Karpas-422 (cell line): ENCODE measurements around the gene MYO5C. TPM values are rescaled to one million over a fixed set of nuclear protein-coding genes. Genes with fewer than 3 reads are reported as not detected.

ENCODE experiments used
- DNase-seq: peaks from one replicate; pipeline ENCODE4 v3.0.0-alpha.2; 2015
- H2AFZ ChIP-seq: fragments of 200-600 bp; sonication (generic); 2 replicates; pipeline ENCODE4 v1.6.1; 2014; ENCODE audit warnings: antibody characterized with exemption, low read length, mixed read lengths
- H3K27ac ChIP-seq: fragments of 200-600 bp; sonication (generic); 2 replicates; pipeline ENCODE4 v1.5.1; 2014; ENCODE audit warnings: mild to moderate bottlenecking, low read length, moderate library complexity
- H3K27me3 ChIP-seq: fragments of 200-600 bp; sonication (generic); 2 replicates; pipeline ENCODE4 v1.6.1; 2014; ENCODE audit warnings: low read length, mixed read lengths
- H3K36me3 ChIP-seq: fragments of 200-600 bp; sonication (generic); 2 replicates; pipeline ENCODE4 v1.6.1; 2014; ENCODE audit warnings: low read length, mixed read lengths; ENCODE audit not compliant: insufficient read depth
- H3K4me1 ChIP-seq: fragments of 200-600 bp; sonication (generic); 2 replicates; pipeline ENCODE4 v1.6.1; 2014; ENCODE audit warnings: mild to moderate bottlenecking, low read length, mixed read lengths
- H3K4me2 ChIP-seq: fragments of 200-600 bp; sonication (generic); 2 replicates; pipeline ENCODE4 v1.6.1; 2014; ENCODE audit warnings: low read length, low read depth, mild to moderate bottlenecking; ENCODE audit not compliant: poor library complexity, severe bottlenecking
- H3K4me3 ChIP-seq: fragments of 200-600 bp; sonication (generic); 2 replicates; pipeline ENCODE4 v1.5.1; 2014; ENCODE audit warnings: mild to moderate bottlenecking, antibody characterized with exemption, low read length, mixed read lengths
- H3K79me2 ChIP-seq: fragments of 200-600 bp; sonication (generic); 2 replicates; pipeline ENCODE4 v1.6.1; 2014; ENCODE audit warnings: mild to moderate bottlenecking, low read length, mixed read lengths
- H3K9ac ChIP-seq: fragments of 200-600 bp; sonication (generic); 2 replicates; pipeline ENCODE4 v1.6.0; 2014; ENCODE audit warnings: low read length
- H3K9me2 ChIP-seq: fragments of 200-600 bp; sonication (generic), shearing (Covaris generic); replicated peaks from 2 replicates; pipeline ENCODE4 v1.6.0; 2014; ENCODE audit warnings: mild to moderate bottlenecking, low read length, moderate library complexity; ENCODE audit not compliant: insufficient read depth
- H3K9me3 ChIP-seq: fragments of 300-700, 200-600 bp; sonication (generic); 2 replicates; pipeline ENCODE4 v1.6.1; 2014; ENCODE audit warnings: low read length, mixed read lengths
- H4K20me1 ChIP-seq: fragments of 200-600 bp; sonication (generic); 2 replicates; pipeline ENCODE4 v1.6.1; 2014; ENCODE audit warnings: mild to moderate bottlenecking, antibody characterized with exemption, low read length, low read depth; ENCODE audit not compliant: insufficient read depth
- total RNA-seq: library from RNA; depleted of rRNA; stranded (reverse); fragments of >200 nt; shearing (Covaris generic); gene quantifications from 2 replicates; pipeline ENCODE4 v1.2.3, GENCODE V29; 2014; ENCODE audit warnings: low replicate concordance

MYO5C gene
- total RNA-seq, 1 experiment from 2014 or later, result 0.22 TPM

DNA sequence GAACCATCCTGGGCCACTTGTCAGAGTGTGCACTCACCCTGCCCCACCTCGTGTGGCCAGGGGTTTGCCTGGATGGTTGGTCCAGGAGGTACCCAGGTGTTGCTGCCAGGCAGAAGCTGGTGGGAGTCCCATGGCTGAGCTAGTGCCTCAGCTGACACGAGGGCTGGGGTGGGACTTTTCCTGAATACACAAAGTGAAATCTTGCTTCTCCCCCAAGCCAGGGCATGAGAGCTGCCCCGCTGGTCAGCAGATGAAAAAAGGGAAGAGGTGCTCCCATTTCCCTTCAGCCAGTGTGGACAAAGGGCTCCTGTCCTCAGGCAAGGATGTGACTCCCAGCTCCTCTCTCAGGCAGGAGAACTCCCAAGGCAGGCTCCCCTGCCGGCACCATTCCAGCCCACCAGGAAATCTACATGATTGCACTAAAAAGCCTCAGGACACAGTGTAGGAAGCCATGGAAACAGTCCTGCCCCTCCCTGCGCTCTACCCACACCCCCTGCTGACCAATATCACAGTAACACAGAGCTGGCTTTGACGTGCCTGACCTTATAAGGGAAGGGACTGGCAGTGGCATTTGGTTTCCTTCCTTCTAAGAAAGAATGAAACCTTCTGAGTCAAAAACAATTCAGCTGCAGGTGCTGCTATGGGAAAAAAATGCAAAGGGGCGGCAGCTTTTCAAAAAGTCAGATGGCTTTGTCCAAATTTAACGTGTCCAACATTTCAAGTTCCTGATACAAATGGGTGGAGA, 33.9 kb downstream of the MYO5C start:
- no peak for DNase-seq
- H4K20me1 ChIP-seq, result no peaks in the 10 kb centered on the region
- H3K4me3 ChIP-seq, result no peak overlapping the region
- no peak overlapping the region for H3K27ac ChIP-seq
- no peaks in the 10 kb centered on the region for H3K9me2 ChIP-seq
- peaks cover 8% of the 10 kb centered on the region for H3K4me1 ChIP-seq
- H3K36me3 ChIP-seq, result no peaks in the 10 kb centered on the region
- no peak overlapping the region for H3K9ac ChIP-seq
- no peaks in the 10 kb centered on the region for H3K9me3 ChIP-seq
- H3K27me3 ChIP-seq, result no peaks in the 10 kb centered on the region
- H2AFZ ChIP-seq, result no peak overlapping the region
- H3K79me2 ChIP-seq, result no peaks in the 10 kb centered on the region
- H3K4me2 ChIP-seq, result no peak overlapping the region

DNA sequence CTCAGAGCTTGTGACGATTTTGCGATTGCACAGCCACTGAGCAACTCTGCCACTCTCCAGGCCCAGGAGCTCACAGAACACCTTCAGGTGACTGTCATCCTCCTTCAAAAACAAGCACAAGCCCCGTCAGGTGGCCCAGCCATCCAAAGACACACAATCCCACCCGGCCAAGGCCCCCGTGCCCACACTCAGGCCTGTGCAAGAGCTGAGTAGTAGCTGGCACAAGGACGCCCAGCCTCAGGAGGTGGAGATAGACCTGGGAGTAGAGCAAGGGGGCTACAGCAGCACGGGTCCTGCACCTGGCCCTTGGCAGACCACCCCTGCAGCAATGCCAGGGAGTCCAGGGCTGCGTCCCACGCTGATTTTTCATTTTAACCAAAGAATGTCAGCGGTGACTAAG, 34.6 kb downstream of the MYO5C start:
- no peak for DNase-seq
- Histone ChIP-seq H2AFZ (no peak overlapping the region), H3K4me1 (peaks cover 13% of the 10 kb centered on the region), H3K9me2 (no peaks in the 10 kb centered on the region), H3K79me2 (no peaks in the 10 kb centered on the region), H3K4me2 (no peak overlapping the region), H3K9ac (no peak overlapping the region), H3K27ac (no peak overlapping the region), H3K4me3 (no peak overlapping the region), H3K27me3 (no peaks in the 10 kb centered on the region), H4K20me1 (no peaks in the 10 kb centered on the region), H3K36me3 (no peaks in the 10 kb centered on the region), H3K9me3 (no peaks in the 10 kb centered on the region)

DNA sequence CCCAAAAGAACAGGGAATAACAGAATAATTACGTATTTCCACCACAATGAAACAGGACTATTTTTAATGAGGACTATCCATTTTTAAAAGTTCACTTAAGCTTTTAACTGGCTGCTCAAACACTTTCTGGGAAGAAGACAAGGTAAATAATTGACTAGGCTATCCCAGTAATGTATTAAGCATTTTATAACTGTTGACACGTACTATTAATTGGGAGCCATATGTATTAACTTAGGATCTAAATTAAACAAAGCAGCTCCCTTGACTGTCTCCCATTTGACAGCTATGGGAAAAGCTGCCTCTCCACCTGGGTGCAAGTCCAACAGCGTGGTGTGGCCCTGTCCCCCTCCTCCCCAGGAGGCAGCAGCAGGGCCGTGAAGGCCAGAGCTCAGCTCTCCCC, 36.1 kb downstream of the MYO5C start:
- H3K9me2 ChIP-seq, result no peaks in the 10 kb centered on the region
- H3K79me2 ChIP-seq, result no peaks in the 10 kb centered on the region
- no peak overlapping the region for H3K4me3 ChIP-seq
- H3K4me1 ChIP-seq, result peaks cover 27% of the 10 kb centered on the region
- H2AFZ ChIP-seq, result no peak overlapping the region
- H3K9ac ChIP-seq, result no peak overlapping the region
- H3K27me3 ChIP-seq, result no peaks in the 10 kb centered on the region
- H4K20me1 ChIP-seq, result no peaks in the 10 kb centered on the region
- DNase-seq, result no peak
- no peak overlapping the region for H3K27ac ChIP-seq
- no peaks in the 10 kb centered on the region for H3K36me3 ChIP-seq
- H3K4me2 ChIP-seq, result no peak overlapping the region
- H3K9me3 ChIP-seq, result no peaks in the 10 kb centered on the region

DNA sequence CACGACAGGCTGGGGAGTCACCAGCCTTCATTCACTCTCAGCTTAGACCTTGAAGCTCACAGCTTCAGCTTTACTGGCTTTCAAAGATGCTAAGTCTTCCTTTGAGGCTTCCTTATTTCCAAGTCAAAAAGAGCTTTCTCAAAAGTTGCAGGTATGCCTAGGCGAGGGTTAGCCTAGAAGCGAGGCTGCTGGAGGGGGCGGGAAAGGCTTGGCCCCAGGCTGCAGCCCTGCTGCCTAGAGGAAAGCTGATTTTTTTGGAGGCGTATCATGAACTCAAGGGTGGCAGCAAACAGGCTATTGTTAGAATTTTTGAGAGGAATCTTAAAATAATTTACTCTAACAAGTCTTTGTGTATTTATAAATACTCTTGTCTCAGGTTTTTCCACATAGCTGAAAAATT, 37.1 kb downstream of the MYO5C start:
- Histone ChIP-seq H3K9ac (no peak overlapping the region), H3K4me2 (no peak overlapping the region), H3K9me2 (no peaks in the 10 kb centered on the region), H3K27ac (no peak overlapping the region), H3K36me3 (no peaks in the 10 kb centered on the region), H2AFZ (no peak overlapping the region), H3K4me1 (peaks cover 32% of the 10 kb centered on the region), H4K20me1 (no peaks in the 10 kb centered on the region), H3K4me3 (no peak overlapping the region), H3K27me3 (no peaks in the 10 kb centered on the region), H3K79me2 (no peaks in the 10 kb centered on the region), H3K9me3 (no peaks in the 10 kb centered on the region)
- DNase-seq, result no peak

DNA sequence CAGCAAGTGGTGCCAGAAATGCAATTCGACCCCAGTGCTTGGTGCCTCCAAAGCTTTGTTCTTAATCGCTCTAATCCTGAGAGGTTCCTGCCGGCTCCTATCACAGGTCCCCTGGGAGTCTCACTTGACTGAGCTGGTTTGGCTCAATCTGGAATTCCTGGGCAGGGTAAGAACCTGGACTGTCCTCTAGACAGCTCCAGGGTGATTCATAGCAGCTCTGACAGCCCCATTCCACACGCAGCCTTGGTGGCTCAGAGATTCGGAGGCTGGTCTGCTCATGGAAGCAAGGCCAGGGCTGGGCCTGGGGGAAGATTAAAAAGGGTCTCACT, 37.9 kb downstream of the MYO5C start:
- H3K27ac ChIP-seq, result no peak overlapping the region
- no peaks in the 10 kb centered on the region for H3K9me2 ChIP-seq
- no peaks in the 10 kb centered on the region for H3K36me3 ChIP-seq
- H3K4me2 ChIP-seq, result no peak overlapping the region
- H3K79me2 ChIP-seq, result no peaks in the 10 kb centered on the region
- no peak overlapping the region for H3K9ac ChIP-seq
- H4K20me1 ChIP-seq, result no peaks in the 10 kb centered on the region
- H3K4me1 ChIP-seq, result peaks cover 32% of the 10 kb centered on the region
- no peaks in the 10 kb centered on the region for H3K9me3 ChIP-seq
- H3K27me3 ChIP-seq, result no peaks in the 10 kb centered on the region
- no peak overlapping the region for H2AFZ ChIP-seq
- DNase-seq, result no peak
- H3K4me3 ChIP-seq, result no peak overlapping the region

DNA sequence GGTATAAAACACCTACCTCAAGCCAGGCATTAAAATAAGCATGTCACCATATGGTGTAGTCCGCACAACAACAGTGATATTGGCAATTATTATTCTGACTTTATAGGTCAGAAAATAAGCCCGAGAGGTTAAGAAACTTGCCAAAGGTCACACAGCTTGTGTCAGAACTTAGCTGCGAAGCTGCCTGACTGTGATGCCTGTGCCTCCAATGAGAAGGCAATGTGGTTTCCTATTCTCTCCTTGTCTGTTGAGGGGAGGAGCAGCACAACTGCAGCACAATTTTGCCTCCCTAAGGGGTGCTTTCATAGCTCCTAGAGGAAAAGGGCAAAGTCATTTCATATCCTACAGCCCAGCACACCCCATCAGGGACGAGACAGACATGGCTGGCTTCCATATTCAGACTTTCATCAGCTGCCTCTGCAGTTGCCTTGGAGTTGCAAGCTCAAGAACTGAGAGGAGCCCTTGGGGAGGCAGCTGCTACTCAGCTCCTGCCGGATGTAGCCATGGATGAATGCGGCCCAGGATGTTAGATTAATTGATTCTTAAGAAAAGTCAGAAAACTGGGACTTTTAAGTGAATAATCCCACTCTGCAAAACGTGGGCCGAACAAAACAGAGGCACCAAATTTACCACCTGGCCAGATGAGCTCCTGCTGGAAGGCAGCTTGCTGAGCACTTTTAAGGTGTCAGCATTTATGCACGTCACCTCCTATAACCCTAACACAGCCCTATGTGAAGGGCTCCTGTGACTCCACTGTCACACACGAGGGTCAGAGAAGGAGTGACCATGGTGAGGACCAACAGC, 38.5 kb downstream of the MYO5C start:
- Histone ChIP-seq H3K27me3 (no peaks in the 10 kb centered on the region), H3K79me2 (no peaks in the 10 kb centered on the region), H2AFZ (no peak overlapping the region), H3K4me2 (peak overlapping the region; percentile 64), H3K27ac (no peak overlapping the region), H3K4me3 (peak overlapping the region; percentile 39; the same call in 1 of the 2 replicates), H3K36me3 (no peaks in the 10 kb centered on the region), H4K20me1 (no peaks in the 10 kb centered on the region), H3K4me1 (peaks cover 31% of the 10 kb centered on the region), H3K9ac (peak overlapping the region; percentile 27; the same call in 1 of the 2 replicates), H3K9me2 (no peaks in the 10 kb centered on the region), H3K9me3 (no peaks in the 10 kb centered on the region)
- DNase-seq, result no peak

DNA sequence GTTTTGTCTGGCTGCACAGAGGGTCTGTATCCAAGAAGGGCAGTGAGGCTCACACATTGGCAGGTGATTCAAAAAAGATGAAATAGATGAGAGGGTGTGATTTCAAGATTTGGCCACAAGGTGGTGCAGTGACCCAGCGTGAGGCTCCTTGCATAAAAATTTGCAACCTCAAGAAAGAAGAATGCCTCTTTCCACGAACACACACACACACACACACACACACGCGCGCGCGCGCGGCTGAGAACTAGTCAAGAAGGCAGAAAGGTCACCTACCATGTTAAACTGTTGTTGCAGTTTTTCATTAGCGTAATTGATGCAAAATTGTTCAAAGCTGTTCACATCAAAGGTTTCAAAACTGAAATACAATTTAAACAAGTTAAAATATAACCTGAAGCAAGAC, 39.2 kb downstream of the MYO5C start:
- H3K4me2 ChIP-seq, result peak overlapping the region; percentile 64

DNA sequence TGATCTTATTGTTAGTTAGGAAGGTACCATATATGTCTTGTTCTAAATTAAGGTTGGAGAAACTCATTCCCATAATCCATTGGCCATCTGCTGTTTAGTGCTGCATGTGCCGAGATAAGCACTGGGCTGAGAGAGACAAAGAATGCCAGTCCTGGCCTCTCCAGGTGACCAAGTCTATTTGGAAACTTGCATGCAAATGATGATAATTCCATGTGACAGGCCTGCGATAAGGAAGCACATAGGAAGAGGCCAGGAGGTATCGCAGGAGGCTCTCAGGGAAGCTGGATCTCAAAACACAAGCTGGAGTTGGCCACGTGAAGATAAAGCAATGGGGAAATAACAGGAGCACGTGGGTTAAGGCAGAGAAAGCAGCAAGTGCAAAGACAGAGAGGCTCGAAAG, 39.7 kb downstream of the MYO5C start:
- no peaks in the 10 kb centered on the region for H3K27me3 ChIP-seq
- no peak overlapping the region for H3K4me2 ChIP-seq
- no peaks in the 10 kb centered on the region for H4K20me1 ChIP-seq
- no peak for DNase-seq
- no peaks in the 10 kb centered on the region for H3K9me2 ChIP-seq
- peaks cover 26% of the 10 kb centered on the region for H3K4me1 ChIP-seq
- no peaks in the 10 kb centered on the region for H3K36me3 ChIP-seq
- no peaks in the 10 kb centered on the region for H3K79me2 ChIP-seq
- no peaks in the 10 kb centered on the region for H3K9me3 ChIP-seq
- no peak overlapping the region for H3K4me3 ChIP-seq
- no peak overlapping the region for H2AFZ ChIP-seq
- H3K9ac ChIP-seq, result no peak overlapping the region
- no peak overlapping the region for H3K27ac ChIP-seq

More for the DNA sequence above, 39.2 kb downstream of the MYO5C start:
- Histone ChIP-seq H3K27me3 (no peaks in the 10 kb centered on the region), H3K9me2 (no peaks in the 10 kb centered on the region), H4K20me1 (no peaks in the 10 kb centered on the region), H3K9me3 (no peaks in the 10 kb centered on the region), H3K4me1 (peaks cover 26% of the 10 kb centered on the region), H3K4me3 (peak overlapping the region; percentile 39), H2AFZ (no peak overlapping the region), H3K36me3 (no peaks in the 10 kb centered on the region), H3K79me2 (no peaks in the 10 kb centered on the region), H3K9ac (peak overlapping the region; percentile 27), H3K27ac (no peak overlapping the region)
- peak; percentile 90 for DNase-seq
